Stomach (tissue), 4 donors: ENCODE data around the gene SECISBP2L.

Experiments used
- CTCF ChIP-seq, 7 experiments: fragments of 450-650 bp in 4 of 7; fragments of 200-600 bp in 3 of 7; sonication (generic) in 3 of 7; IDR thresholded peaks; one replicate each; pipeline ENCODE4 v1.5.1; 2016 to 2019; ENCODE audit warnings: antibody characterized with exemption in 7 of 7, control low read depth in 2 of 7, mild to moderate bottlenecking in 1 of 7
- EP300 ChIP-seq: sonication (generic); formaldehyde crosslinking; IDR thresholded peaks from one replicate; pipeline ENCODE4 v1.6.1; 2017; ENCODE audit warnings: antibody characterized with exemption
- POLR2A ChIP-seq, 4 donors: fragments of 450-650 bp; IDR thresholded peaks; one replicate each; pipeline ENCODE4 v1.6.1; 2016; ENCODE audit warnings: antibody characterized with exemption in 4 of 4, control low read depth in 2 of 4, mild to moderate bottlenecking in 1 of 4, moderate library complexity in 1 of 4
- POLR2AphosphoS5 ChIP-seq, 3 donors: sonication (generic); formaldehyde crosslinking; IDR thresholded peaks; one replicate each; pipeline ENCODE4 v1.6.1; 2016; ENCODE audit warnings: antibody characterized with exemption in 3 of 3

- no peak for TF ChIP-seq POLR2A (IDR thresholded peaks at IDR 0.05)
- no peak for TF ChIP-seq CTCF (IDR thresholded peaks at IDR 0.05)
- no peak for TF ChIP-seq EP300
- no peak for TF ChIP-seq POLR2AphosphoS5 (IDR thresholded peaks at IDR 0.05)
Observed at GRCh38 chr15:48985516-48985915, 60.7 kb downstream of the SECISBP2L start.
